Endothelial cell (in vitro differentiated cells): Measurements from ENCODE around the gene CAPN15. TPM values are rescaled to one million over a fixed set of nuclear protein-coding genes. Genes with fewer than 3 reads are reported as not detected.

Source experiments
- DNase-seq: peaks from one replicate; pipeline ENCODE4 v3.0.0; 2021; ENCODE audit warnings: low spot score
- H3K27ac Mint-ChIP-seq: one replicate; pipeline ENCODE4 v1.8.0; 2021; ENCODE audit warnings: mixed read lengths, inconsistent platforms; ENCODE audit not compliant: unreplicated experiment
- H3K27me3 Mint-ChIP-seq: one replicate; pipeline ENCODE4 v1.8.0; 2021; ENCODE audit warnings: mild to moderate bottlenecking, moderate library complexity, mixed read lengths, inconsistent platforms; ENCODE audit not compliant: unreplicated experiment
- H3K36me3 Mint-ChIP-seq: one replicate; pipeline ENCODE4 v1.8.0; 2021; ENCODE audit warnings: mild to moderate bottlenecking, low read depth, mixed read lengths, inconsistent platforms; ENCODE audit not compliant: unreplicated experiment
- H3K4me1 Mint-ChIP-seq: one replicate; pipeline ENCODE4 v1.8.0; 2021; ENCODE audit warnings: mild to moderate bottlenecking, mixed read lengths, inconsistent platforms; ENCODE audit not compliant: unreplicated experiment
- H3K4me3 Mint-ChIP-seq: one replicate; pipeline ENCODE4 v1.8.0; 2021; ENCODE audit warnings: mild to moderate bottlenecking, mixed read lengths, inconsistent platforms; ENCODE audit not compliant: unreplicated experiment
- H3K9me3 Mint-ChIP-seq: one replicate; pipeline ENCODE4 v1.8.0; 2021; ENCODE audit warnings: mixed read lengths, inconsistent platforms; ENCODE audit not compliant: unreplicated experiment
- CTCF ChIP-seq: fragments of 200-600 bp; sonication (generic); IDR thresholded peaks from one replicate; pipeline ENCODE4 v1.5.0; 2021; ENCODE audit warnings: antibody characterized with exemption; ENCODE audit not compliant: unreplicated experiment
- total RNA-seq: library from RNA; stranded (reverse); fragmentation: NEBNext Ultra II Directional; extraction: Animal tissue kit (Norgen Biotek cat#: 25700); gene quantifications from one replicate; pipeline ENCODE4 v1.2.1, GENCODE V29; 2021; ENCODE audit not compliant: unreplicated experiment

CAPN15 gene
- total RNA-seq, 1 donor from 2014 or later: 49.0 TPM

GRCh38 chr16:567373-568256, 40.1 kb downstream of the CAPN15 start:
- H3K4me3 Mint-ChIP-seq: no peak overlapping the region
- no peaks in the 10 kb centered on the region for H3K9me3 Mint-ChIP-seq
- H3K36me3 Mint-ChIP-seq: no peaks in the 10 kb centered on the region
- TF ChIP-seq CTCF: no peak
- H3K27ac Mint-ChIP-seq: no peak overlapping the region
- peaks cover 4% of the 10 kb centered on the region for H3K27me3 Mint-ChIP-seq
- peaks cover 6% of the 10 kb centered on the region for H3K4me1 Mint-ChIP-seq
- no peak for DNase-seq

GRCh38 chr16:568401-569258, 41.1 kb downstream of the CAPN15 start:
- no peak for TF ChIP-seq CTCF
- peaks cover 6% of the 10 kb centered on the region for H3K4me1 Mint-ChIP-seq
- no peak for DNase-seq
- H3K27me3 Mint-ChIP-seq: peaks cover 4% of the 10 kb centered on the region
- H3K4me3 Mint-ChIP-seq: peak overlapping the region; percentile 85
- no peak overlapping the region for H3K27ac Mint-ChIP-seq
- no peaks in the 10 kb centered on the region for H3K9me3 Mint-ChIP-seq
- no peaks in the 10 kb centered on the region for H3K36me3 Mint-ChIP-seq

- Mint-ChIP-seq H3K4me3 (peak within 1 kb of the TSS; percentile 88), H3K27me3 (peaks cover 4% of the 10 kb centered on the region), H3K36me3 (no peaks in the 10 kb centered on the region), H3K4me1 (peaks cover 6% of the 10 kb centered on the region), H3K9me3 (no peaks in the 10 kb centered on the region), H3K27ac (peak within 1 kb of the TSS; percentile 13)
- TF ChIP-seq CTCF: no peak
- peak; percentile 45 for DNase-seq
Measured at GRCh38 chr16:569445-570254, 42.1 kb downstream of the CAPN15 start, which contains the start of gene PIGQ. PIGQ (plus strand) TSS chr16:569968; CDS start chr16:574075, 4,107 bp downstream.

GRCh38 chr16:572865-573650, 45.5 kb downstream of the CAPN15 start:
- H3K27ac Mint-ChIP-seq: no peak overlapping the region
- H3K9me3 Mint-ChIP-seq: no peaks in the 10 kb centered on the region
- H3K27me3 Mint-ChIP-seq: peaks cover 8% of the 10 kb centered on the region
- H3K4me3 Mint-ChIP-seq: no peak overlapping the region
- H3K36me3 Mint-ChIP-seq: no peaks in the 10 kb centered on the region
- no peak for TF ChIP-seq CTCF
- no peak for DNase-seq
- peaks cover 10% of the 10 kb centered on the region for H3K4me1 Mint-ChIP-seq
